Measurements from ENCODE around the gene SRCIN1.

Gene SRCIN1

GRCh38 chr17:38577645-38578173, 28.0 kb downstream of the SRCIN1 start:
- DNase-seq, result no peak

DNA sequence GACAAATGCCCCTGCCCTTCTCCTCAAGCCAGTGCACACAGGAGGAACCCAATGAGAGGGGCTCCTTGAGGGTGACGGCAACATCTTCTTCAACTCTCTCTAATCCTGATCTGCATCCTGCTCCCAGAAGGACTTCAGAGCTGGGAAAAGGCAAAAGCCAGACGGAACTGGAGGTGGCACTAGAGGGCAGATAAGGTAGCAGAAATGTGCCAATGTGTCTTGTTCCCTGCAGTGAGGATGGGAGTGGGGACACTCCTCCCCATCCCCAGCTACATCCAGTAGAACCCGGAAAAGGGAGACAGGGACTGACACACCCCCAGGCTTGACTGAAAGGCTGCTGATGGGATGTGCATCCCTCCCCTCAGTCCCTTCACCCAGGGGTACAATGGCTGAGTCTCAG, 28.5 kb downstream of the SRCIN1 start:
- no peak for DNase-seq

DNA sequence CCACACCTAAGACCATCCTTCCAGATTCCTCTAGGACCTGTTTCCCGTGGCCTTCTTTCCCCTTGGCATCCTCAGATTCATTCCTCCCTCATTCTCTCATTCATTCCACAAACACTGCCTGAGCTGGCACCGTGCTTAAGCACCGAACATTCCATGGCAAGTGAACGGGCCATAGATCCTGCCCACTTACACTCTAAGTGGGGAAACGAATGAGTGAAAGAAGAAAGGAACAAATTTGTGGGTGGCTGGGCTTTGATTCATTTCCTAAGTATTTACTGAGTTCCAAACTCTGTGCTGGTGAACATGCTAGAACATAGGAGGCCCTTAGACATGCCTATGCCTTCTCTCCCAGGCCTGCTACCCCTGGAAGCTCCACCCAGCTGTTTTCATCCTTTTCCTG, 30.0 kb downstream of the SRCIN1 start:
- DNase-seq, result no peak

GRCh38 chr17:38574712-38575111, 31.0 kb downstream of the SRCIN1 start:
- no peak for DNase-seq

- no peak for DNase-seq
These were observed 32.9 kb downstream of the SRCIN1 start for GRCh38 chr17:38572669-38573365.

GRCh38 chr17:38571833-38572668, 33.7 kb downstream of the SRCIN1 start:
- DNase-seq, result no peak

GRCh38 chr17:38569701-38570512, 35.8 kb downstream of the SRCIN1 start:
- no peak for DNase-seq

DNA sequence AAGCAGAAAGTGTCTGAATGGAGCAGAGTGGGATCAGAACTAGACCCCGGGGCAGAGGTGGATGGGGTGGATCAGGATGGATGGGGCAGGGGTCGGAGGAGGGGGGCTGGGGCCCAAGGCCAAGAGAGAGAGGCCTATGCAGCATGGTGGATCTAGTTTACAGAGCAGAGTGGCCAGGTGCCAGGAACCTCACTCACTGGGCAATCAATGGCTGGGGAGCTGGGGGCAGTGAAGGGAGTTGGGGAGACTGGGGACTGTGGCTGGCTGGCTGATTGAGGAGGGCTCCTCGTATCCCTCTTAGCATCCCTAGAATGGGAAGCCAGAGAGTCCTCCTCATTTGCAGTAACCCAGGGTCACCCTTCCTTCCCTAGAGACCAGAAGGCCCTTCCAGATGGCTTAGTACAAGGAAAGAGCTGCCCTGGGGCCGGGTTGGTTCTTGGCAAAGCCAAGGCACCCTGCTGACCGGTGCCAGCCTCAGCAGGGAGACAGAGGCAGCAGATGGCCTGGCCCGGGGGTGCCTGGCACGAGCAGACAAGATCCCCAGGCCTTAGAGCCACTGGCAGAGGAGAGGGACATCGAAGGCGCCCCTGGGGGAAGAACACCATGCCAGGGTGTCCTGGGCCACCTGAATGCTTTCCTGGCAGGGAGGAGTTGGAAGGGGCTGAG, 36.8 kb downstream of the SRCIN1 start:
- DNase-seq, result no peak

DNA sequence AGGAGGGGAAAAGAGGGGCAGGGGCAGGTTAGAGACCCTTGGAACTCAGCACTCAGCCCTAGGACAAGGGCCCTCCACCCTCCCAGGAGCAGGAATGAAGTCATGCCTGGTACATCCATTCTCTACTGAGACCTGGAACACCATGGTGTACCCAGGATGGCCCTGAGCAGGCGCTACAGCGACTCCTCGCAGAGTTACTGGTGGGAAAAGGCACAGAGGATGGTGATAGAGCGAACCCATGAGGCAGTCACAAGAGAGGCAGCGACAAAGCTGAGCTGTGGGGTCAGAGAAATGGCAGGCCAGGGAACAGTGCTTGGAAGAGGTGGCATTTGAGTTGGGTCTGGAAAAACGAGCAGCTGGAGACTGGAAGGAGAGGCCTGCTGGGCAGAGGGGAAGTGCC, 37.5 kb downstream of the SRCIN1 start:
- DNase-seq, result no peak

DNA sequence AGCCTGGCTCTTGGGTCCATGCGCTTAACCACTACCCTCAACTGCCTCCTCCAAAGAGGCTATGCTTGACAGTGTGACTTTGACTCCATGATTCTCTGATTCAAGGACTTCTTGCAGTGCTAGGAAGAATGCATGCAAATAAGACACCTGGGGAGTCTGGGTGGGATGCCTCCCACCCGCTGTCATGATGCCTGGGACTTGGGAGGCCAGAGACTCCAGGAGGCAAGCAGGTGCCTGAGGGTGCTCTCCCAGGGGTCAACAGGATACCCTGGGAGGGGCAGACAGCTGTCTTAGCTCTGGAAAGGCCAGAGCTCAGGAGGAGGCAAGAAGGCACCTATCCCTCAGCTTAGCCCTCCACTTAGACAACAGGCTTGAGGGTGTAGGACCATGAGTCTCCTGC, 38.4 kb downstream of the SRCIN1 start:
- DNase-seq, result no peak

DNA sequence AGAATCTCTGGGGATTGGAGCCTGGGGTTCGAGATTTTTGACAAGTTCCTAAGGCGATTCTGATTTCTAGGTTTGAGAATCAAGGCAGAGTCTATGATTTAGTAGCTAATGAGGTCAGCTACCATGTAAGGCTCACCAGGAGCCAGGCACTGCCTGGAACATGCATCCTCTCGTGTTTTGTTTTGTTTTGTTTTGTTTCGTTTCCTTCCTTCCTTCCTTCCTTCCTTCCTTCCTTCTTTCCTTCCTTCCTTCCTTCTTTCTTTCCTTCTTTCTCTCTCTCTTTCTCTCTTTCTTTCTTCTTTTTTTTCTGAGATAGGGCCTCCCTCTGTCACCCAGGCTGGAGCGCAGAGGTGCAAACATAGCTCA, 39.1 kb downstream of the SRCIN1 start:
- DNase-seq, result no peak

GRCh38 chr17:38565853-38566665, 39.7 kb downstream of the SRCIN1 start:
- DNase-seq, result no peak

GRCh38 chr17:38564869-38565268, 40.9 kb downstream of the SRCIN1 start:
- no peak for DNase-seq

DNA sequence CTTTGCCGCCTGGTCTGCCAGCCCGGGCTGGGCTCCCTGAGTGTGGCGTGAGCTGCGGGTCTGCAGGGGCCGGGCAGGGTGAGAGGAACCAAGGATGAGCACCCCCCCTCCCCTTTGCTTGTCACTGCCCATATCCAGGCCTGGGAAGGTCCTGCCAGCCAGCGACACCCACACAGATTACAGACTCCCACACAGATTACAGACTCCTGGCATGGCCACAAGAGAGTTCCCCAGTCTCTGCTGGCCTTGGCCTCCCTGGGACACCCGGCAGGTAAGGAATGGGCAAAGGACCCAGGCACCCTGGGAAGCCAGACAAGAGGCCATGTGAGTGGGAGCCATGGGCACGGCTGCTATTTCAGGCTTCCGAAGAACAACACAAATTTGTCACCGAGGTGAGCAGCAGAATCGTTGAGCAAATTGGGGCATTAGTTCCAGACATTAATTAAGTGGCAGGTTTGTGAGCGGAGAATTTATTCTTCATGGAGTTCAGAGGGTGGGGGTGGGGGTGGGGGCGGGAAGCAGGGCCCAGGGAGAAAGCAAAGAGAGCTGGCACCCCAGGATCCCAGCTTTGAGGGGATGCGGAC, 41.4 kb downstream of the SRCIN1 start:
- DNase-seq, result no peak

DNA sequence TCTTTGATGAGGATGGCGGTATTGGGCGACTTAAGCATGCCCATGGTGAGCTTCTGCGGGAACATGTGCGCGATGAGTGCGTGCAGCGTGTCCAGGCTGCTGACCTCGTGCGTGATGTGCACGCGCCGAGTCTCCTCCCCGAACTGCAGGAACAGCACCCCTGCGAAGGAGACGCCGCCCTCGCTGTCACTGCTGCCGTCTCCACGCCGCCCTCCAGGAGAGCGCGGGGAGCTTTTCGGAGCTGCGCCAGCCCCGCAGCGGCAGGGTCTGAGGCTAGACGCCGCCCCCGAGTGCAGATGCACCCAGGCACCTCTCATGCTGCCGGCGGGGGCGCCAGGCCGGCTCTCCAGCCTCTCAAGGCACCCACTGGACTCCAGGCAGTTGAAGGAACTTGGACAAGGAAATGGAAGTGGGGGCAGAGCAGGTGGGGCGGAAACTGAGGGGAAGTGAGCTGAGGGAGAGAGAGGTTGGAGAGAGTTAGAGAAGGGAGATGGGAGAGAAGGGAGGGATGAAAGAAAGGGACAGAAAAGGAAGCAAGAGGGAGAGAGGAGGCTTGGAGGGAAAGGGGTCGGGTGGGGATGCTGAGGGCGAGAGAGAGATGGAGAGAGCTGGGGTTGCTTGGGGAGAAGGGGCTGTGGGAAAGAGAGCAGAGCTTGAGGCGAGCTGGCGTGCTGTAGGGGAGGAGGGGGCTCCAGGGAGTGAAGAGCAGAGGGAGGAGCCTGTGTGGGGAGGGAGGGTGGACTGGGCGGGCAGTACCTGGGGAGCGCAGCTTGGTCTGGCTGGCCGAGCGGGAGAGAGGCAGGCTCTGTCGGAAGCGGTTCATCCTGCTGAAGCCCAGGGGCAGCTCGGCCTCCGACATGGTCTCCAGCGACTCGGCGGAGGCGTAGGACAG, 42.1 kb downstream of the SRCIN1 start:
- no peak for DNase-seq

DNA sequence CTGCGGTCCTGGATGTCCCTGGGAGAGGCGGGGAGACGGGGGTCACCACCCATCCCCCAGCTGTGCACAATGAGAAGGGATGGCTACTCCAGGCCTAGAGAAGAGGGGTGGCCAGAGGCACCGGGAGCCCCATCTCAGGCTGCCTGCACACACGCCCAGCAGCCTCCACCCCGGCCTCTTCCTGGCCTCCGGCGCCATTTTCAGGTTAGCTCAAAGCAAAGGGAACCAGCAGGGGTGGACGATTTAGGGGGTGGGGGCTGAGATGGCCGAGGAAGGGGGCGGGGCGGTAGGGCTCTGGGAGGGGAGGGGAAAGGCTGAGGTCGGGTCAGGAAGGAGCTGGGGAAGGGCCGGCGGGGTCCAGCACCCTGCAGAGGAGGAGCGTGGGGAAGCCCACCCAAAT, 42.8 kb downstream of the SRCIN1 start:
- no peak for DNase-seq

- DNase-seq, result no peak
These were observed 43.6 kb downstream of the SRCIN1 start for GRCh38 chr17:38562215-38562569.

GRCh38 chr17:38561416-38562214, 44.1 kb downstream of the SRCIN1 start:
- DNase-seq, result no peak

GRCh38 chr17:38560503-38561318, 45.0 kb downstream of the SRCIN1 start:
- no peak for DNase-seq

All from activated gamma-delta T cell treated with Interleukin-2 at 50 U/mL for 16 hours (primary cell).